Stimulated activated CD4-positive, alpha-beta T cell treated with anti-CD3 and anti-CD28 coated beads, Interleukin-4, amount 100 ng/mL, for 4 hours (primary cell): Measurements from ENCODE around the gene CDK5RAP1.

ENCODE experiments used
- DNase-seq, 2 experiments: peaks; one replicate each; pipeline ENCODE4 v3.0.0-alpha.2; 2020

CDK5RAP1 gene

DNA sequence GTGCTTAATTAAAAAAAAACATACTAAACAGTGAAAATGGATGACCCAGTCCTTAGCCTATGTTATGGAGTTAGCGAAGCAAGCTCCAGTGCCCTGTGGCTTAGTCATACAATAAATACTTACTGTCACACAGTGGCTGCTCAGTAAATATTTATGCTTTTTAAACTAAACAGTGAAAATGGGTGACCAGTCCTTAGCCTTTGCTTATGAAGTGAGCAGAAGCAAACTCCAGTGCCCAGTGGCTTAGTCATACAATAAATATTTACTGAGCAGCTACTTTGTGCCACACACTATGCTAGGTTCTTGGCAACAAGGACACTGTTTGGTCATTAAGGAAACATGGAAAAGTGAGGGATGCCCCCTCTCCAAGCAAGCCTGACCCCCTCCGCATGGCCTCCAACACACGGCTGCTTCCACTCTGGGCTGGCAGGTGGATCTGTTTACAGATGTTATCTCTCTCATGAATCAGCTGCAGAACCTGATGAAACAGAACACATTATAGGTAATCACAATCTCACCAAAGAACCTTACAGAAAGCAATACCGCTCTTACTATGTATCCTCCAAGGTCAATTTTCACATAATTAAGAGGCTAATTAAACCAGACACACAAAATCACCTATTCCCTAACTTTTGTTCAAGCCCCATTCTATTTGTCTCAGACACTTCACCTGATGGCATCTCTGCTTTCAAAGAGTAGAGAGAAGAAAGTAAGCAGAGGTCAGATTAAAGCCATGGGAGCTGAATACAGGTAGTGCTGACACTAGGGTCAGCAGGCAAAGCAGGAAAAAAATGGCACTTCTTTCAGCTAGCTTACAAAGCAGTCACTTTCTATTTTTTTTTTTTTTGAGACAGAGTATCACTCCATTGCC is 27.3 kb downstream of the CDK5RAP1 start:
- DNase-seq = no peak

GRCh38 chr20:33372993-33373441 is 28.3 kb downstream of the CDK5RAP1 start:
- no peak for DNase-seq

- peak; percentile 6 to 54 for DNase-seq
Measured at GRCh38 chr20:33370291-33370690, 31.0 kb downstream of the CDK5RAP1 start.

GRCh38 chr20:33362898-33363297 is 38.4 kb downstream of the CDK5RAP1 start:
- DNase-seq = no peak

GRCh38 chr20:33359399-33360261 is 41.7 kb downstream of the CDK5RAP1 start:
- no peak for DNase-seq

DNA sequence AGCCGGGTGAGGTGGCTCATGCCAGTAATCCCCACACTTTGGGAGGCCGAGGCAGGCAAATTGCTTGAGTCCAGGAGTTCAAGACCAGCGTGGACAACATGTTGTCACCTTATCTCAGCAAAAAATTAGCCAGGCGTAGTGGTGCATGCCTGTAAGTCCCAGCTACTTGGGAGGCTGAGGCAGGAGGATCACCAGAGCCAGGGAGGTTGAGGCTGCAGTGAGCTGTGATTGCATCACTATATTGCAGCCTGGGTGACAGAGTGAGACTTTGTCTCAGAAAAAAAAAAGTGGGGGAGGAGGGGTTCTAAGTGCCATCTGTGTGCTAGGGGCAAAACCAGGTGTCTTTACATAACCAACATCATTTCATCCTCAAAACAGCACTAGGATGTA is 48.3 kb downstream of the CDK5RAP1 start:
- DNase-seq = no peak

- no peak for DNase-seq
Measured at GRCh38 chr20:33352258-33353012, 48.9 kb downstream of the CDK5RAP1 start.

DNA sequence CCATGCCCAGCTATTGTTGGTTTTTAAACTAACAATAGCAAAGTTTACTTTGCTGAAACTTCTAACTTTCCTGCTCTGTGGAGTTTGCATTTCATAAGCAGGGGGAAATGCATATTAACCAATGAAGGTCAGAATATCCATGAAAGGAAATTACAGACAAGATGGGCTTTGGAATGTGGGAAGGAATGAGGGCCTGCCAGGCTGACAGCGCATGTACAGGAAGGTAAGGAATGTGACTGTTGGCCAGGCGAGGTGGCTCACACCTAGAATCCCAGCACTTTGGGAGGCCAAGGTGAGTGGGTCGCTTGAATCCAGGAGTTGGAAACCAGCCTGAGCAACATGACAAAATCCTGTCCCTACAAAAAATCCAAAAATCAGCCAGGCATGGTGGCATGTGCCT is 49.6 kb downstream of the CDK5RAP1 start:
- no peak for DNase-seq

GRCh38 chr20:33349493-33349892 is 51.8 kb downstream of the CDK5RAP1 start:
- DNase-seq = no peak

DNA sequence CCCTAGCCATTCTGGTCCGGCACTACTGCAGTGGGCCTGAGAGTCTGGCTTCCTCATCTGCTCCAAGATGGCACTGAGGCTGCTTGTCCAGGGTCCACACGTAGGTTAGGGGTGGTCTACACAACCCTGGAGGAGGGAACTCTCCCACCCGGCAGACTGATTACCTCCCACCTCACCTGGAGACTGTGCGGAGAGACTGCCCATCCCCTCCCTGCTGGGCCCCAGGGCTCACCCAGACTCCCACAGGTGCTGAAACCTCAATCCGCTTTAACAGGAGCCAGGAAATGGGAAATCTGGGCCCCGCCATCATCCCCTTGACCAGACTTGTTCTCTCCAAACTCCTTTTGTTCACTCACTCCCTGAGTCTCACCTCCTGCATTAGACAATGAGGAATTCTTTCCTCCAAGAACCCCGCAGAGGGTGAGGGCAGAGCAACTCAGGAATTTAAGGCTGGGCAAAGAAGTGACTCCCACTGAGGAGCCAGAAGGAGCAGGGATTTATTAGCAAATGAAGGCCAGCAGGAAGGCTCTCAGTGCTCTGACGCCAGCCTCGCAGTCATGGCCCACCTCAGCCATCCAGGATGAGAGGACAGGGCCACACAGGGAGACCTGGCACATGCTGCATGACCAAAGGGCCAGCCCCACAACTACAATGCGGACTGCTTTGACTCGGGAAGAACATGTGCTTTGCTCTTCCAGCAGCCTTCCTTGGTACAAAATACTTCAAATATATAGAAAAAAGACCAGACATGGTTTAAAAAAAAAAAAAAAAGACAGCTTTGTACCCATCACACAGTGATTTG is 53.0 kb downstream of the CDK5RAP1 start:
- DNase-seq = no peak

DNA sequence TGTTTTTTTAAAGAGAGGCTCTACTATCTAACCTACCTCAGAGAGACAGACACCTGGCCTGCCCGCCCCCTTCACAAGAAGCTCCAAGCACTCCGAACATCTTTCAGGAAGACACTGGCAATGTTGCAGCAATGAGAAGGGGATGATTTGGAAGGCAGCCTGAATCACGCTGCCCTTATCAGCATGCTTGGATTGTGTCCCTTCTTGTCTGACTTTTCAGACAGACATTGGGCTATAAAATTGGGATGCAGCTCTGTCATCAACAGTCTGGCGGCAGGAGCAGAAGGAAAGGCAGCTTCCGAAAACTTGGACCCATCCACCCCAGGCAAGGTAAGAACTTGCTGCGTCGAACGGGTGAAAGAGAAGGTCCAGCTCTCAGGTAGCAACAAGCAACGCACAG is 56.0 kb downstream of the CDK5RAP1 start:
- no peak for DNase-seq

DNA sequence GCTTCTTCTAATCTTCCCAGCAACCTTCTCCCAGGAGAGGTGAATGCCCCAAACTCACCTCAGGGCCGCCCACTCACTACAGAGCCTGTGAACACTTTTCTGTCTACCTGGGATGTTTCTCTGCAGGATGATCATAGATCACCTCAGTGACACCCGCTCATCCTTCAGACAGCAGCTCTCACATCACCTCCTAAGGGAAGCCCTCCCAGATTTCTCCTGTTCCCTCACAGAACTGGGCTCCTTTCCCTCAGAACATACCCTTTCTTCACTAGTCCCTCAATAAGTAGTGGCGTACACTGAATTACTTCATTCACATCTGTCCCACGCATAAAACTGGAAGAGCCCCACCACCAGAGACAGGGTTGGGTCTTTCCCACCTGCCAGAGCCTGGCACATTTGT is 57.8 kb downstream of the CDK5RAP1 start:
- no peak for DNase-seq

DNA sequence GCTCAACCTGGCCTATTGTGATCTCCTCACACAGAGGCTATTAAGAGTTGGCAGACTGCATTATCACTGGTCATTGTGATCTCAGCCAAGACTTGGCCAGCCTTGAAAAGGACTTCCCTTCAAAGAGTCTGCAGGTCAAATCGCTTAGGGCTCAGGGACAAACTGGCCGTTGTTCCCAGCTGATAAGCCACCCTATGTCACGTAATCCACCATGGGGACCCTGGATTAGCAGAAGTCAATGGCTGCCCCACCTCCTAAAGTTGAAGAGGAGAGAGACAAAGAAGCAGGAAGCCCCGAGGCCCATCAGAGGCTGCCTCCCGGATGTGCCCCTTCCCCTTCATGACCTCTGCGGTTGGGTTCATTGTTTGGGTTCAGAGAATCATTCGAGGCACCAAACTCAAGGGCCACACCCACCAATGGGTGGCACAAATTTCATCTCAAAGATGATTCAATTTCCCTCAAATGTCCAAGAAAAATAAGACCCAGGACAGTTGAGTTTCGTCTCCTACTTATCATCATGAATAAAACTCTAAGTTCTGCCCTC is 61.7 kb downstream of the CDK5RAP1 start:
- DNase-seq = no peak

GRCh38 chr20:33338467-33339258 is 62.7 kb downstream of the CDK5RAP1 start:
- DNase-seq = no peak

DNA sequence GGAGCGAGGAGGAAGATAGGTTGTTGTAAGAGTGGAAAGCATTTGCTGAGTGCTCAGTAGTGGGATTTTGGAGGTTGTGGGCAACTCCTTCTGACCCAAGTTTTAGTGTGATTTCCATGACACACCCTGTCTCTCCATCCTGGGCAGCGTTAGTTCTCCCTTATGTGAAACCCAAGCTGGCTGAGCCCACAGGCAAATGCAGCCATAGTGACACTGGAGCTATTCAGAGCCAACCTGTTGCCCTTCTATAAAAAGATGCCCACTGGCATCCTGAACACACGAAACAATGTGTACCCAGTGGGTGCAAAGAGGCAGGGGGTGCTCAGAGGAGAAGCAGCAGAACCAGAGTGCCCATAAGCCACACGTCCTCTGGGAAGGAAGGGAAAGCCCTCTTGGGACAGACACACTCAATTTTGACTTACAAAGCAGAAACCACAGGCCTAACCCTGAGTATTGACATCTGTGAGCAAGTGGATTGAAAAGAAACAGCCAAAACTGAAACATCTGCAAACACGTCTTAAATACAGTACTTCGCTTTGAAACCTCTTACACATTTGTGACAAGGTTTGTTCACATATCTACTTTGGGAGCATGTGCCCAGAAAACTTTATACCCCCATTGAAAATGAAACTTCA is 63.7 kb downstream of the CDK5RAP1 start:
- DNase-seq = no peak

GRCh38 chr20:33337119-33337518 is 64.2 kb downstream of the CDK5RAP1 start:
- DNase-seq = no peak

GRCh38 chr20:33336375-33336774 is 64.9 kb downstream of the CDK5RAP1 start:
- DNase-seq = no peak

DNA sequence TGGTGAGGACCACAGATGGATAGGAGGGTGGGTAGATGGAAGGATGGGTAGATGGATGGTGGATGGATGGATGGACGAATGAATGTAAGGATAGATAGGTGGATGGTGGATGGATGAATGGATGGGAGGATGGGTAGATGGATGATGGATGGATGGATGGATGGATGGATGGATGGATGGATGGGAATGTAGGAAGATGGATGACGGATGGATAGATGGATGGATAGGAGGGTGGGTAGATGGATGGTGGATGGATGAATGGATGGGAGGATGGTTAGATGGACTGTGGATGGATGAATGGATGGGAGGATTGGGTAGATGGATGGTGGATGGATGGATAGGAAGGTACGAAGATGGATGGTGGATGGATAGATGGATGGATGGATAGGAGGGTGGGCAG is 67.2 kb downstream of the CDK5RAP1 start:
- no peak for DNase-seq

DNA sequence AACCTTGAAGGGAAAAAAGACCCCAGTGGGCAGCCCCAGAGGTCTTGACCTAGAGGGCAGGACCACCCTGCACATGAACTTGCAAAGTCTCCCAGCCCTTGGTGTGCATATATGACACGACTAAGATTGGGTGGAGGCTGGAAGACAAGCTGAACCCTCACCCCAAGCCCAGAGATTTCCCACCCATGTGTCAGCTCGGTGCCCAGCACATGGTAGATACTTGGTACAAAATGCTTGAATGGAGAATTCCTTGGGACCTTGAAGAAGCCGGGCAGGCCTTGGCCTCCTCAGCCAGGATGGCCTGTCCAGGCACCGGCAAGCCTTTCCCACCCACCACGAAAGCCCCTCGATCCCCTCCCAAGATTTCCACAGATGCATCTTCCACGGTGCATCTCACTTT is 67.7 kb downstream of the CDK5RAP1 start:
- no peak for DNase-seq

DNA sequence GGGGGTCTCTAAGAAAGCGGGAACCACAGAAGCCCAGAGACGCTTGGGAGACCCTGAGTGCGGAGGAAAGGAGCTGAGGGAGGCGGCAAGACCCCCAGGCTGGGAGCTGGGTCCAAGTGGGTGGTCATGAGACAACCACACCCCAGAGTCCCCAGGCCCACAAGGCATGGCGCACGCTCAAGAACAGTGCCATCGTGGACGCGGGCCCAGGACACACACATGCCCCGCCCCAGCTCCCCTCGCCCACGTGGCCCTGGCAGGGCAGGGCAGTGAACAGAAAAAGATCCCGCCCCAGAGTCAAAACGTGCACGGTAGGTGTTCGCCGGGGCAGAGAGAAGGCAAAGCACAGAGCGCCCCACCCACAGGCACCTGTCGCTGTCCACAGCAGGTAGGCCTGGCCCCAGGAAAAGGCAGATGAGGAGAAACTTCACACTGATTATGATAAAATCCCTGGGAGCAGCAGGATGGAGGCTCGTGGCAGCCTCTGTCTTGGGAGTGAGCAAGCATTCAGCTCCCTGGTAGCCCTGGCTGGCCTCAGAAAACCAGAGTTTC is 68.3 kb downstream of the CDK5RAP1 start:
- DNase-seq = no peak
